ENCODE results near the gene SLC6A6.

Gene SLC6A6

DNA sequence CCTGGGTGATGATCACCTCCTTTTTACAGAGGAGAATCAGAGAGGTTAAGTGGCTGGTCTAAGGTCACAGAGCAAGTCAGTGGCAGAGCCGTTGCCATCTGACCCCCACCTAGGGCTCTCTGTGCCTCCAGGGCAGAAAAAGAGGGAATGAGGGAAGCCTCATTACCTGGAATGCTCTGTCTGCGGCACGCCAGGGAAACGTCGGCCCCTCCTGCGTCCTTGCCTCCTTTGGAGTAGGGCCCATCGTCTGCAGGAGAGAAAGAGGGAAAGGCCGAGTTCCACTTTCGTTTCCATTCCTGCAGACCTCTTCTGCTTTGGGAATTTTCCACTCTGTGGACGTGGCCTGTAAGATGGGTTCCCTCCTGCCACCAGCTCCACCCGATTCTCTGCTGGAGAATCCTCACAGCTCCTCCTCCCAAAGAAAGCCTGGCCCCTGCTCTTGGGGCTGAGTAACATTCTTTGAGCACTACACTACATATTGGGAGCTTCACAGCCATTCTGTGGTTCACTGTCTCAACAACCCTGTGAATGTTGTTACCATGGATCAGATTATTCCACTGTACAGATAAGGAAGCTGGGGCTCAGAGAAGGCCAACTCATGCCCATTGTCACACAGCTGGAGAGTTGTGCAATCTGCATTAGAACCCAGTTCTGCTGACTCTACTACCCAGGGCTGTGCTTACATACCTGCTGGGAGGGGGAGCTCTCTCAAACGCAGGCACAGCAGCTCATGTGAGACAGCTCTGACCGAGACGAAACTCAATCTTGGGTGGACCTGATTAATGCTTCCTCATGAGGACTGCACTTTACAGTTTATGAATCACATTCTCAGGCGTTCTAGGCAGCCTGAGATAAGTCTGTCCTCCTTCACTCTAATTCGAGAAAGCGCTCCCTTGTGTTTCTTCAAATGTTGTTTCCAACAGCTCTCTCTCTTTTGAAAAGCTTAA is 123.6 kb downstream of the SLC6A6 start:
- DNase-seq, result no peak

DNA sequence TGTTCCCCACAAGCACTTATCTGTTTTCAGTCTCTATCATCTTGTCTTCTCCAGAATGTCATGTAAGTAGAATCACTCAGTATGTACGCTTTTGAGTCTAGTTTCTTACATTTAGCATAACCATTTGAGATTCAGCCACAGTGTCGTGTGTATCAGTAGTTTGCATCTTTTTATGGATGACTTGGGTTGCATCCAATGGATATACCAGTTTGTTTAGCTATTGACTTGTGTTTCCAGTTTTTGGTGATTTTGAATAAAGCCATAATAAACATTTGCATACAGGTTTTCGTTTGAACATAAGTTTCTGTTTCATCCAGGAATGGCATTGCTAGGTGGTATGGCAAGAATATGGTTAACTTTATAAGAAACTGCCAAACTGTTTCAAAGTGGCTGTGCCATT is 125.7 kb downstream of the SLC6A6 start:
- DNase-seq, result no peak

DNA sequence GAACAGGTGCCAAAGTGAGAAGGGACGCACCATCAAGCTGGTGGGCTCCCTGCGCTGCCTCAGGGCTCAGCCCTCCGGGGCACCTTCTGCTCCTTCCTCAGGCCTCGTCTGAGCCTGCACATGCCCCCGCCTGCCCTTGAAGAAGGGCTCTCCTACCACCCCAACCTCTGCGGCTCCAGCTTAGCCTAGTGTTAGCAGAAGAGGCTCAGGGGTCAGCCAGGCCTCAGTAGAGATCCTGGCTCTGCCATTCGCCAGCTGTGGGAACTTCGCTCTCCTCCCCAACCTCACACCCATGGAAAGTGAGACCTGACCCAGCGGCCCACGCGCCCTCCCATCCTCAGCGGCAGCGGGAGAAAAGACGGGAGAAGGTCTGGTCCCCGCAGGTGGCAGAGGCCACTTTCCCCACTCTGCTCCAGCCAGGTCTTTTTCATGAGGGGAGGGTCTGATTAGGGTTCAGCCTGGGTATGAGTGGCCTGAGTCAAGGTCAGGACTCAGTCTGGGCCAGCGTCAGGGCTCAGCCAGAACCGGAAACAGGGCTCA is 129.5 kb downstream of the SLC6A6 start:
- no peak for DNase-seq

DNA sequence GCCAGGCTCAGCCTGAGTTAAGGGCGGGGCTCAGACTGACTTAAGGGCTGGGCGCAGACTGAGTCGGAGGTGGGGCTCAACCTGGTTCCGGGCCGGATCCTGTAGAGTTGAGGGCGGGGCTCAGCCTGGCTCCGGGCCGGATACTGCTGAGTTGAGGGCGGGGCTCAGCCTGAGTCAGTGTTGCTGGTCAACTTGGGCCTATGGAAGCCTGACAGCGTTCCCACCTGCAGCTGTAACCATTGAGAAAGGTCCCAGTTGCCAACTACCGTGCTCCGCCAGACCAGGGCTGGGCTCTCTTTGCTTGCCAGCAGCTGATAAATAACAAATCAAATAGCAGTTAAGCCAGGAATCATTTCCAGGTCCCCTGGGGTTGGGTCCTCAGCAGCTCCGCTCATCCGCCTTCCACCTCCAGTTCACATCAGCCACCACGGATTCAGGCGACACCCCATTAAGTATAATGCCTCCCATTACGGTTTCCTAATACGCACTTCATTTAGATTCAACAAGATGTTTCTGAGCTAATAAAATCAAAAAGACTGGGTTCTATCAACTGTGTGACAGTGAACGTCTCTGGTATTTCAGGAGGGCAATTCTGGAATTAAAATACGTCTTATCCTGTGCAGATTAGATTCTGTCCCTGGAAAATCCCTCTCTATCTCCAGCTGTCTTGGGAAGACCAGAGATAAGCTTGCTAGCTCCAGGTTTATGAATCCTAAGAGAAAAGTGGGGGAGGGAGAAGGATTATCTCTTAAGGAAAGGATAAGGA is 130.5 kb downstream of the SLC6A6 start:
- no peak for DNase-seq

DNA sequence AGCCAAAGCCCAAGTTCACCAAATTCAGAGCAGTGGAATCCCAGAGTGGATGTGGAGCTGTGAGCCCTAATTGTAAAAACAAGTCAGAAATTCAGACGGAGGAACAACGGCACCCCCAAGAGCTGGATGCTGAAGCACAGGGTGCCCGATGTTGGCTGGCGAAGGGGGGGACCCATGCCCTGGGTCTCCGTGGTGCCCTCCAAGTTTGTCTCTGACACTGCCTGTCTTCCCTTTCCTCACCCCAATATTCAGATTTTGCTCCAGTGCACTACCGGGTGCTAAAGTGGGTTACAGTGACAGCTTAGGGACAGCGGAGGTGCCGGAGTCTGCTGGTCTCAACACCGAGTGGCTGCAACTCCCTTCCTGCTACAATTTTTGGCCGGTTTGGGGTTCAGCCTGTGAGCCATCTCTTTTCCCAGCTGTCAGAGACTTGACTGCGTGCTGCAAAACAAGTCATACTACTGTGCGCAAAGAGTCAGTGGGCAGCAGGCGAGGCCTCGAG is 131.1 kb downstream of the SLC6A6 start:
- DNase-seq, result no peak

DNA sequence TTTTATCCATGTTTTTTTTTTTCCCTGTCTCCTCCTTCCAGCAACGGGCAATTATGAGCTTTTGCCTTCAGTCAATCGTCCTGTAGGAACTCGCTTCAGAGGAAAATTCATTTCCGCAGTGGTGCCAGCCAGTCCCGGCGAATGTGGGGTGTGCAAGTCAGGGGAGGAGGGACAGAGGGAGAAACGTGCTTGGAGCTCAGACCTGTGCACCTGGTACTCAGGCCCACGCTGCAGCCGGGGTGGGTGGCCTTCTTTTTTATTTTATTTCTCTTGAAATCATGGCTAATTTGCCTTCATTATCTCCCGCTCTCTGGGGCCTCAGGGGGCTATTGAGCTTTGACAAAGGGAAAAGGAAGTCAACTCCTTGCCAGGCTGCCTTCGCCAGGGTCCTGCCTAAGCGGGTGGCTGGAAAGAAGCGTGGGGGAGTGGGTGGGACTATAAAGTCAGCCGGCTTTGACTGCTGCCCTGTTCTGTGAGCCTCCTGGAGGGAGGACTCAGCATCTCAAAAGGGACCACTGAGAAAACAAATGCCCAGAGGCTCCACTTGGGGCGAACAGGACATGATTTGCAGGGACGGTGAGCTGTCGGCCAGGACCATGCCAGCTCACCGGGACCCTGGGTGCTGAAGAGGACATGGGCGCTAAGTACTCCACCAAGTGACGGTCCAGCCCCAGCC is 132.2 kb downstream of the SLC6A6 start:
- DNase-seq, result no peak

DNA sequence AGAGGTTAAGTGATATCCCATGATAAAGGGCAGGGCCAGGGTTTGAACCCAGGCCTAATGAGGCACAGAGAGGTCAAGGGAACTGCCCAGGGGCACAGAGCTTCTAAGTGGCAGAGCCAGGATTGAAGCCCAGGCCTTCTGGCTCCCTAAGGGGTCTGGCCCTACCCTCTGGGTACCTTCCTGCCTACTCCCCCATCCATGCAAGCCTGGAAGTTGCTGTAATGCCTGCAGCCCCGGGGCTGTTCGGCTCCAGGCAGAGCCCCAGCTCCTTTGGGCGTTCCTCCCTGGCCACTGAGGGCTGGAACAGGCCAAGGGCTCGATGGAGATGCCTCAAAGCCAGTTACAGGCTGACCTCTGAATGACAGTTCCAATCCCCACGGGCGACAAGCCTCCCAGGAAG is 133.2 kb downstream of the SLC6A6 start:
- DNase-seq, result no peak

DNA sequence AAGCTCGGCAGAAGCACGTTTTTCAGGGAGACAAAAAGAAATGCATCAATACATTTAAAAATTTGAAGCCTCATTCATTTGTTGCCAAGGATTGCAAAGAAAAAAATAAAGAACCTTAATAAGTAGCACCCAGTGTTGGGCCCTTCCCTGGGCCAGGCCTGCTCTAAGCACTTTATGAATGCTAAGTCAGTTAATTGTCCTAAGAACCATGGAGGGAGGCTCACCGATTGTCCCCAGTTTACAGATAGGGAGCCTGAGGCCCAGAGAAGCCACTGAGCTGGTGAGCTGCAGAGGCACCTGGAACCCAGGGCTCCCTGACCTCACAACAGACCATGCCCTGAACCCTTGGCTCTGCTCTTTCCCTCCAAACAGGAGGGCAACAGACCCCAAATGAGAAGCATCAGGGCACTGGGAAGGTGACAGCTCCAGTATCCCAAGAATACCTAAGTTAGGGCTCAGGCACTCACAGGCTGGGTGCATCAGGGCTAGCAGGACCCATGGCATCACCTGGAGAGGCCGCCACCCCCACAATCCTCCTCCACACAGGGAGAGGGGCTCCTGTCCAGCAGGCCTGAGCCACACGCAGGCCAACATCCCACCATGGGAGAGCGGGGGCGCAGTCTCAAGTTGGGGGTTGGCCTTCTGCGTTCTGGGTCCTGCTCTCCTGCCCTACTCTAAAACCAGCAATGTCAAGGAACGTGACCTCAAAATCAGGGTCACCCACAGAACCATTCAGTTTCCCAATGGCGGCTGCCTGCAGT is 133.8 kb downstream of the SLC6A6 start:
- no peak for DNase-seq

DNA sequence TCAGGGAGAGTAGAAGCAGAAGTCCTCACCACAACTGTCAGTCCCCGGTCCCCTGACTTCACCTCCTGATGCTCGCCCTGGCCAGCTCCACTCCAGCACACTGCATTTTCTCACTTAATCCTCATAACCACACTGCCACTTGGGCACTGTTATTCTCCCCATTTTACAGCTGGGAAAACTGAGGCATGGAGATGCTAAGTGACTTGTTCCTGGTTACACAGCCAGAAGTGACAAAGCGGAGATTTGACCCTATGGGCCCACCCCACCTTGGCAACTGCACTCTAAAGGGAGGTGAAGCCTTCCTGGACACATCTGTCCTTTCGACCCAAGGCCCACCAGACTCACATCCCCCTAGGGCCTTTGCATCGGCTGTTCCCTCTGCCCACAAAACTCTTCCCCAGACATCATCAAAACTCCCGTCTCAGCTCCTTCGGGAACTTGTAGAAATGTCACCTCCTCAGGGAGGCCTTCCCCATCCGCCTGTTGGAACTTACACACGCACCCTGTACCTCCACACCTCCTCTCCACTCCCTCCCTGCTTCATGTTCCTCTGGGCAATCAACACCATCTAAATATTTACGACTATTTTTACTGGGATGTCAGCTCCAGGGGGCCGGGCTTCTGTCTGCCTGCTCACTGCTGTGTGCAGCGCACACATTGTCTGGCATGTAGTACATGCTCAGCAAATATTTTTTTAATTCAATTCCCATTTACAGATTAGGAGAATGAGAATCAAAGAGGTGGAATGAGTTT is 134.6 kb downstream of the SLC6A6 start:
- DNase-seq, result no peak

DNA sequence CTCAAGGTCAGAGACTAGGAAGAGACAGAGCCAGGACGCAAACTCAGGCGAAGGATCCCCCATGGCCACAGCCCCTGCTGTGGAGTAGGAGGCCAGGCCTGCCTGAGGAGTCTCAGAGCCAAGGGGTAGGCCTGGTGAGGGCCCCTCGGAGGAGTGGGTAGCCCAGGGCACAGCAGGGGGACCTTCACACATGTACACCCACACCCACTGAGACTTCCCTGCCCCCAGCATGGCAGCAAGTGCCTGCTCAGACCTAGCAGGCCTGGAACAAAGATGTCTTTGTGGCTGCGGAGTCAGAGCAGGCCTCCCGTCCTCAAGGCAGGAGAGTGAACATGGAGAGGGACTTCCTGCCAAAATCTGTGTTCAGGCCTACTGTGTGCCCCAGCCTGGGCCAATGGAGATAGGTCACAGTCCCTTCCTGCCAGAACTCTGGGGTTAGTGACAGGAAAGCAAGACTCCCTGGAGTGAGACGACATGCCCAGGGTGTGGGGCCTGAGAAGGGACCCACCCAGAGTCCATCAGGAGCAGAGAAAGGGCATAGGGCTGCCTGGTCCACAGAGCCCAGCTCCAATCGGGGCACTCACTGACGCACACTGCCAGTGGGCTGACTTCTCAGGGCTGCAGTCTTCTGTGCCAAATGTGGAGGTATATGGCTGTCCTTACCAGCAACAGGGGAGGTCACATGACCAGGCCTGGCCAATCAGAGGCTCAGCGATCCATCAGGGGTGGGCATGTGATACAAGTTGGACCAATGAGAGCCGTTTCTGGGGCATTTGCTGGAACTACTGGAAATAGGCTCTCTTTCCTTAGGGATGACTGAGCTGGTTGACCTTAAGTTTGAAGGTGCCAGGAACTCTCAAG is 135.4 kb downstream of the SLC6A6 start:
- DNase-seq, result no peak

DNA sequence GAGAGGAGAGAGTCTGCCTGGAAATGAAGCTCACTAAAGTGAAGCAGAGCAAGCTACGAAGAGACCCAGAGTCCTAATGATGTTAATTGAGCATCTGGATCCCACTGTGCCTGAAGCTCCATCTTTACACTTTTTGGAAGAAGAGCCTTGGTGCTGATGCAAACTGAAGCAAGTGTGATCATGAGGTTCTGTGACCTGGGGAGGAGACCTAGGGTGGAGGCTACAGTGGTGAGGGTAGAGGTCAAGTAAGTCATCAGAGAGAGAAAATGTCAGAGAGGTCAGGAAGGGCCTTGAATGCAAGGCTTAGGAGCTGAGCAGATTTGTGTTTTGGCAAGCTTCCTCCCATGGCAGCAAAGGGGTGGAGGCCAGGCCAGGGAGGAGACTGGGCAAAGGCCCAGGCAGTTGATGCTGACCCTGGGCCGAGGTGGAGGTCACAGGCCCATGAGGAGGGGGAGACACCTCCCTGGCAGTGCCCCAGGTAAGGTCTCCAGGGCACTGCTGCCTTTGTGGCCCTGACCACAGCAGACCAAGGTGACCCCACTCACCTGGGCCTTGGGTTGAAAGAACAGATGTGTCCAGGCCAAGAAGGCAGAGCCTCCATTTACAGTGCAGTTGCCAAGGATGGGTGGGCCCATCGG is 136.2 kb downstream of the SLC6A6 start:
- no peak for DNase-seq

Measured in NCI-H446 treated with DMSO at 0.1 percent for 48 hours (cell line).